Sciatic nerve (tissue), 2 donors: ENCODE results near the gene ITFG1. TPM values are rescaled to one million over a fixed set of nuclear protein-coding genes. Genes with fewer than 3 reads are reported as not detected.
"Not testable (repeated sequence)": the region's sequence is repeated elsewhere in the genome, so short reads cannot be mapped to it uniquely, and the experiment has no call there.

Experiments used
- ATAC-seq: fragments of 200-7000 bp; cut with Tn5 transposase; one replicate; pipeline ENCODE4 v1.9.1; 2020; ENCODE audit warnings: mild to moderate bottlenecking, moderate library complexity
- DNase-seq: peaks from one replicate; pipeline ENCODE4 v3.0.0-alpha.2; 2020; ENCODE audit warnings: low spot score
- intact Hi-C: fragments of 100-400 bp; cut with DNase I; formaldehyde crosslinking; loops from one replicate; pipeline ENCODE4 v1.14.2; 2022
- total RNA-seq: library from RNA; stranded (reverse); fragmentation: NEBNext Ultra II Directional; extraction: Animal tissue kit (Norgen Biotek cat#: 25700); gene quantifications from one replicate; pipeline ENCODE4 v1.2.1, GENCODE V29; 2021
- donor health status: DM: no; HTN: no; CAD: no.
- donor health status: DM: no; HTN: no; CAD: no.

ITFG1 gene
- total RNA-seq, 1 donor from 2014 or later: 50.0 TPM

DNA sequence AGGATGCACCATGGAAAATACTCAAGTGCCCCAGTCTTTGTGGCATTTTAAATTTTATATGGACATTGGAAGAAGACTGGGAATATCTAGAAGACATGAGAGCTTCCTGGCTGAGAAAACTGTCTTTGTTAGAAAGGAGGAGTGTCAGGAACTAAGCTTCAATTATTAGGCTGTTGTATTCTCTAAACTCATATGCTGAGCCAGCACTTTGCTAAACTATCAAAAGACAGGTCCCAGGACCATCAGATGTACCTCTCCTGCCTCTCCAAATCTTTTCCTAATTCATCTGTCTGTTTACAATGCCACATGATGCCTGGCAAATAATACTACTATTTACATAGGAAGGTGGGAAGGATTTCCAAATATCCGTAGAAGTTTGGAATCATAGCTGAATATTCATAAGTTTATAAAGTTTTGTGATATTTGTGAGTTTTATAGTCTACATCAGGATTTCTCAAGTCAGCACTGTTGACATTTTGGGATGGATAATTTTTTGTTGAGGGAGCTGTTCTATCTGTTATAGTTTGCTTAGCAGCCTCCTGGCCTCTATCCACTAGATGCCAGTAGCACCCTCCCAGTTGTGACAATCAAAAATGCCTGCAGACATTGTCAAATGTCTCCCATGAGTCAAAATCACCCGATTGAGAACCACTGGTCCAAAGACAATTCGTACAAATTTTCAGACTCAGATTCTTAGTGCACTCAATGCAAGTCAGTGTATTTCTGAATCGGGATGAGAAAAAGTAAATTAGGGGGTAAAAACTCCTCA lies 255.9 kb downstream of the ITFG1 start:
- ATAC-seq: no peak
- no peak for DNase-seq
- intact Hi-C loops: no loop called here

DNA sequence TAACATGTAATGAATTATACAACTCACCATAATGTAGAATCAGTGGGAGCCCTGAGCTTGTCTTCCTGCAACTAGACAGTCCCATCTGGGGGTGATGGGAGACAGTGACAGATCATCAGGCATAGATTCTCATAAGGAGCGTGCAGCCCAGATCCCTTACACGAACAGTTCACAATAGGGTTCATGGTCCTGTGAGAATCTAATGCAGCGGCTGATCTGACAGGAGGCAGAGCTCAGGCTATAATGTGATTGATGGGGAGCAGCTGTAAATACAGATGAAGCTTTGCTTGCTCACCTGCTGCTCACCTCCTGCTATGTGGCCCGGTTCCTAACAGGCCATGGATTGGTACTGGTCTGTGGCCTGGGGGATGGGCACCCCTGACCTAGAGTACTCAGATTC lies 257.4 kb downstream of the ITFG1 start:
- DNase-seq, ATAC-seq, intact Hi-C loops: not testable (repeated sequence)

DNA sequence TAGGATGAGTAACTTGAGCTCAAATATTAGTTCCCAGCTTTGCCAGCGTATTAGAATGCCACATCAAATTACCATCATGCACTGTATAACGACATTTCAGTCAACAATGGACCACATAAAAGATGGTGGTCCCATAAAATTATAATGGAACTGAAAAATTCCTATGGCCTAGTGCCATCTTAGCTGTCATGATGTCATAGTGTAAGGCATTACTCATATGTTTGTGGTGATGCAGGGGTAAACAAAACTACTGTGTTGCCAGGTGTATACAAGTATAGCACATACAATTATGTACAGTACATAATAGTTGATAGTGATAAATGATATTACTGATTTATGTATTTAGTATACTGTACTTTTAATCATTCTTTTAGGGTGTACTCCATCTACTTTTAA lies 262.7 kb downstream of the ITFG1 start:
- ATAC-seq (no peak), DNase-seq (no peak)
- intact Hi-C loops: no loop called here

DNA sequence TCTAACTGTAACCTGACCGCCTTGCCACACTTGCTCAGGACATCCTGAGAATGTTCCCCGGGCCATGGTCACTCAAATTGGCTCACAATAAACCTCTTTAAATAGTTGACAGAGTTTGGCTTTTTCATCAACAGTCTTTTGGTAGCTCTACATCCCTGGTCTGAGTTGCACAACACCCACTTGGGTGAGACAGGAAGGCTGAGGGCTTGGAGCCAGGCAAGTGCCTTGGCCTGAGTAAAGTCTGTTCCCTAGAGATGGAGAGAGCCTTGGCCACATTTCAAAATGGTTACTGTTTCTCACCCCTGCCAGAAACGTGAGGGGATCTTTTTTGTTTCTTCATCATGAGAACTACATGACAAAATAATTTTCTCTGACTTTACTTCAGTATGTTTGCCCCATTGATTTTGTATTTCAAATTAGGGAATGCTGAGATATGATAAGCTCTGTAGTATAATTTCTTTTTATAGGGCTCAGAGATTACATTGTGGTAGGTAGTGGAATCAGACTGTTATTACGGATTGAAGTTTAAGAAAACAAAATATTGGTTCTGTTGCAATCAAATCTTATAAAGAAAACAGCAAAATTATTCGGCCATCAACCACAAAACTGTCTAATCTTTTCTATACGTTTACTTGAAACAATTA lies 263.2 kb downstream of the ITFG1 start:
- peak; percentile 58 for ATAC-seq
- no peak for DNase-seq
- intact Hi-C loops: no loop called here

DNA sequence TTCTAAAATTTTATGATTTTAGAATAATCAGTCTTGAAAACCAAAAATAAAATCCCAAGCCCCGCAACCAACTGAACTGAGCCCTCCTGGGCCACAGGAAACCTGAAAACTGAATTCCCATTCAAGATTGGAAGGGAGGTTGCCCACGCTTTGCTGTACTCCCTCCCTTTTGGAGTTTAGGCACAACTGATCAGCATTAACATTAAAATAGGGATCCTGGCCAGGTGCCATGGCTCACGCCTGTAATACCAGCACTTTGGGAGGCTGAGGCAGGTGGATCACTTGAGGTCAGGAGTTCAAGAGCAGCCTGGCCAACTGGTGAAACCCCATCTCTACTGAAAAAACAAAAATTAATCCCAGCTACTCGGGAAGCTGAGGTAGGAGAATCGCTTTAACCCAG lies 264.4 kb downstream of the ITFG1 start:
- ATAC-seq: no peak
- no peak for DNase-seq
- intact Hi-C loops: no loop called here

DNA sequence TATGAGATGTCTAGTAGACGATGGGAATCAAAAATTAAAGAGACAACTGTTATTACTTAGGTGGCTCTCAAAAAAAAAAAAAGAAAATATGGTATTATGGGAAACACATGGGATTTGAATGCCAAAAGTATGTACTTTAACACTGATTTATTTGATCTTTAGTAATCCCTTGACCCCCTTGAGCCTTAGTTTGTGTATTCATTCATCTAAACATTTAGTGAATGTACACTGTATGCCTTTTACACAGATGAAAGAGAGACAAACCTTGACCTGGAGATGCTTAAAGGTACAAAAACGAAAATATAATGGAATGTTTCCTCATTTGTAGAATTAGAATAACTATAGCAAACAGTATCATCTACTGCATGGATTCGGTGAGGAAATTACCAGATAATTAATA lies 278.5 kb downstream of the ITFG1 start:
- ATAC-seq (no peak), DNase-seq (no peak)
- intact Hi-C loops: no loop called here

DNA sequence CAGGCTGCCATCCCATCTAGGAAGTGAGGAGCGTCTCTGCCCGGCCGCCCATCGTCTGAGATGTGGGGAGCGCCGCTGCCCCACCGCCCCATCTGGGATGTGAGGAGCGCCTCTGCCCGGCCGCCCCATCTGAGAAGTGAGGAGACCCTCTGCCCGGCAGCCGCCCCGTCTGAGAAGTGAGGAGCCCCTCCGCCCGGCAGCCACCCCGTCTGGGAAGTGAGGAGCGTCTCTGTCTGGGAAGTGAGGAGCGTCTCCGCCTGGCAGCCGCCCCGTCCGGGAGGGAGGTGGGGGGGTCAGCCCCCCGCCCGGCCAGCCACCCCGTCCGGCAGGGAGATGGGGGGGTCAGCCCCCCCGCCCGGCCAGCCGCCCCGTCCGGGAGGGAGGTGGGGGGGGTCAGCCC lies 279.8 kb downstream of the ITFG1 start:
- ATAC-seq, intact Hi-C loops, DNase-seq: not testable (repeated sequence)

DNA sequence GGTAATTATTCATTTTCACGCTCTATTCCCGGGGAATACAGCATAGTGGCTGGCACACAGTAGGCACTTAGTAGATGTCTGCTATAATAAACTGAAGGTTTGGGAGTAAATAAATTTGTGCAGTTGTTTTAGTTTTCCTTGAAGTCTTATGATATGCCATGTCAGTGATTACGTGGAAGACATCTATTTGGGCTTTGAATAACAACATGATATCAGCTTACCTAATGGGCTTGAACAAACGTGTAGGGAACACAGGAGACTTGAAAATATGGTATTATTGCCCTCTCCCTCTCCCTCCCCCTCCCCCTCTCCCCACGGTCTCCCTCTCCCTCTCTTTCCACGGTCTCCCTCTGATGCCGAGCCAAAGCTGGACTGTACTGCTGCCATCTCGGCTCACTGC lies 280.8 kb downstream of the ITFG1 start:
- no peak for DNase-seq
- no peak for ATAC-seq
- intact Hi-C loops: no loop called here

DNA sequence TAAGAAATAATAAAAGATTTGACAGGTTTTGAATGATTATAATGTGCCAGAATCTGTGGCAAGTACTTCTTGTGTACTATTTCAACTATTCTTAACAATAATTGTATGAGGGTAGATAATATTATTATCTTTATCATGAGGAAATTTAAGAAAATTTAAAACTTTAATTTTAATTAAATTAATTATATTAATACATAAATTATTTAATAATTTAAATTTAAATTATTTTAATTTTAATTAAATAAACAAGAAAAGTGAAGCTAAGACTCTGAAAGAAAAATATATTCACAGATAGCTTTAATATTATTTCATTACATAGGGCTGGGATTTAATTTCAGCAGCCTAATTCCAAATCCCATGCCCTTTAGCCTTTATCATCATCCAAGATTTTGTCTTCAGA lies 285.7 kb downstream of the ITFG1 start:
- intact Hi-C loops: no loop called here
- no peak for ATAC-seq
- no peak for DNase-seq

DNA sequence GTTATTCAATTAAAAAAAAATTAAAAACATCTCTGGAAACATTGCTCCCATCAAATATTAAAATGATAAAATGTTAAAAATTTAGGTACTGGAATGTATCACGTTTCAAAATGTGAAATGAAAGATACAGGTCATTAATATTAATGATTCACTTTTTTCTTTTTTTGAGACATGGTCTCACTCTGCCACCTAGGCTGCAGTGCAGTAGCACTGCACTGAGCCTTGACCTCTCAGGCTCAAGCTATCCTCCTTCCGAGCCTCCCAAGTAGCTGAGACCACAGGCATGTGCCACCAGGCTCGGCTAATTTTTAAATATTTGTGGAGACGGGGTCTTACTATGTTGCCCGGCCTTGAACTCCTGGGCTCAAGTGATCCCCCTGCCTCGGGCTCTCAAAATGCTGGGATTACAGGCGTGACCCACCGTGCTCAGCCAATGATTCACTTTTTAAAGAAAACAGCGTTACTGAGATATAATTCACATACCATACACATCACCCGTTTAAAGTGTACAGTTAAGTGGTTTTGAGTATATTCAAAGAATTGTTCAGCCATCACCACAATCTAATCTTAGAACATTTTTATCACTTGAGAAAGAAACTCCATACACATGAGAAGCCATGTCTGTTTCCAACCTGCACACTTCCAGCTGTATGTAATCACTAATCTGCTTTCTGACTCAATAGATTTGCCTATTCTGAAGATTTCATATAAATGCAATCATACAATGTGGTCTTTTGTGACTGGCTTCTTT lies 298.0 kb downstream of the ITFG1 start:
- intact Hi-C loops: no loop called here
- no peak for ATAC-seq
- no peak for DNase-seq

DNA sequence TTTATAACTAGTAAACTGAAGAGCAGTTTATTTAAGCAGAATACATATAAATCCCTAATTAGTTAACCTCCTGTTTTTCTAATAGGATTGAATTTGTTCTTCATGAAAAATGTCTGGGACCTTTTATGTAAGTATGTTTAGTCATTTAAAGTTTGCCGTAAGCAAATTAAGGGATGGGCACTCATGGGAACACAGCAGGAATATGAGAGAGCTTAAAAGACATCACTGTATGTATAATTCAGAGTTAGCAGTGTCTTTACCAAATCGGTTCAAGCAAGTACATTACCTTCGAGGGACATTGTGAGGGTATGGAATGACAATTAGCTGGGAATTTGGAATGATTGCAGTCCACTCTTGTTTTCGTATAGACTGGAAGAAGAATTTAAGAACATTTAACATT lies 299.4 kb downstream of the ITFG1 start:
- ATAC-seq (no peak), DNase-seq (no peak)
- intact Hi-C loops: no loop called here

DNA sequence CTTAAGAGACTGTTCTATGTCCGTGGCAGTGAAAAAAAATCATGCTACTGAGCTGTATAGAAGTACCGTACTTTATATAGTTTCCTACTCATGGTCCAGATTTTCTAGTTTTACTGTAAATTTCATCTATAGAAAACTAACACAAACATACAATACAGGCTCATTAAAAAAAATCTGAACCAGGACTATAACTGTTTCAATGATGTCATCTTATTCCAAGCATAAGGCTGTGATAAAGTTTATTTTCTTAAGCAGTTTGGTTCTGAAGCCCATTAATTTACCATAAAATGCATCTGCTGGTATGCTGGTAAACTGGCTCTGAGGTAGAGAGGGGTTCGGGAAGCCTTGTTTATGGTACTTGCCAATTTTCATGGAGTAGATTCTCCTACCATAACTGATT lies 300.4 kb downstream of the ITFG1 start:
- ATAC-seq: no peak
- no peak for DNase-seq
- intact Hi-C loops: no loop called here

DNA sequence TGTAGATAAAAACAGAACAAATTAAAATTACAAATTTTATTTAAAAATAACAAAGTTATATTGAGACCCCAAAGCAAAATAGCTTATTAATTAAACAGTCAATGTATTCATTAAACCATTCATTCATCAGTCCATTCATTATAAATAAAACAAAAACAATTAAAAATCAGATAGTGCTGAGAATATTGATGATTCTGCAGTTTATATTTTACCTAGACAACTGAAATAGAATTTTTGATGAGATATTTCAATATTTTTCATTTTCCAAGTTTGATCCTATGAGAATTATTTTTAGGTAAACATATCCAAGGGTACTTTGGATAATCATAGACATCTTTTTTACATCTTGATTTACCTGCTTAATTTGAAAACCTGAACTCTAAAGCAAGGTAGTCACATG lies 301.9 kb downstream of the ITFG1 start:
- ATAC-seq (no peak), DNase-seq (no peak)
- intact Hi-C loops: no loop called here

DNA sequence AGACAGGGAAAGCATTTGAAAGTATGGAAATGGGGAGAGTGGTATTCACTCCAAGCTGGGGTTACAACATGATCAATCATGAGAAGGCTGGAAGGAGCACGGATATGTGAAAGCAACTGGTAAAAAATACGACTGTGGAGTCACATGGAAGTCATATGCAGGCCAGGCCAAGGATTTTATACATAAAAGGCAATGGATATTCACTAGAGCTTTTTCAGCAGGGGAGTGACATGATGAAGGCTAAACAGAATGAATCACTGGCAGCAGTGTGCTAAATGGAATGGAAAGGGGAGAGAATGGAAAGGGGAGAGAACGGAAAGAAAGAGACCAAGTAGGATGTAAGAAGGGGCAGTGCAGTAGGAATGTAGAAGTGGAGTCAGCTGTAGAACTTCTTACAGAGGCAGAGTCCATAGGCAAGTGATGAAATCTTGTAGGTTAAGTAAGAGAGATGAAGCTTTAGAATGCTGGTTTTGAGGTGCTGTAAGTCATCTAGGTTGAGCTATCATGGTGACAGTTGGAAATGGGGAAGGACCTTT lies 304.1 kb downstream of the ITFG1 start:
- DNase-seq (no peak), ATAC-seq (no peak)
- intact Hi-C loops: no loop called here

DNA sequence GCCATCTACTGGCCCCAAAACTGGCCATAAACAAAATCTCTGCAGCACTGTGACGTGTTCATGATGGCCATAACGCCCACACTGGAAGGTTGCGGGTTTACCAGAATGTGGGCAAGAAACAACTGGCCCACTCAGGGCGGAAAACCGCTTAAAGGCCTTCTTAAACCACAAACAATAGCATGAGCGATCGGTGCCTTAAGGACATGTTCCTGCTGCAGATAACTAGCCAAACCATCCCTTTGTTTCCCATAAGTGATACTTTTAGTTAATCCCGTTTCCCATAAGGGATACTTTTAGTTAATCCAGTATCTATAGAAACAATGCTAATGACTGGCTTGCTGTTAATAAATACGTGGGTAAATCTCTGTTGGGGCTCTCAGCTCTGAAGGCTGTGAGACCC lies 308.4 kb downstream of the ITFG1 start:
- ATAC-seq, intact Hi-C loops, DNase-seq: not testable (repeated sequence)

DNA sequence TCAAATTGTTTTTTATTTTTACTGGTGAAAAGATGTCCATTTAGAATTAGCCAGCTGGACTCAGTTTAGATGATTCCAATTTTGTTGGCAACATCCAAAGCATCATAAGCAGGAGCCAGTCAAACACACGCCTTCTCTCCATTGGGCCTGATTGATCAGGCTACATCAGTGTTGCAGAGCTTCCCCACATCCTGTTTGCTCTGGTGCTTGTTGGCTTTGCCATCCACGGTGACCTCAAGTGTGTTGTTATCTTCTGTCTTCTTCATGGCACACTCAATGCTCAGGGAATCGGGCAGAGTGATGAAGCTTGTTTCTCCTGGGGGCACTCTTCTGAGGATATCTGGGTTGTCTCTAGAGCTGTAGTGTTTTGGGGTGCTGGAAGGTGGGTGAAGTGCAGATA lies 310.8 kb downstream of the ITFG1 start:
- DNase-seq (no peak), ATAC-seq (no peak)
- intact Hi-C loops: no loop called here

DNA sequence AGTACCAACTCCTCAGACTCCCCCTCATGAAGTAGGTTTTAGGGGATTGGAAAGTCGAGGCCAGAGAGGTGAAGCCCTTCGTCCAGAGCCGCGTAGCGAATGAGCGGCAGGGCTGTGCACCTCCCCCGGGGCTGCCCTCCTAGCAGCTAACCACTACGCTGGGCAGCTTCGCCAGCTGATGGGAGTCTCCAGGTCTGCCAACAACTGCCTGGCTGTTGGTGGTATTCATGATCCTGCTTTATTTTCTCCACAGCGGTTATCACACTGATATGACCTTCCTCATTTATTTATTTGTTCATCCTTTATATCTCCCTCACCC lies 316.3 kb downstream of the ITFG1 start:
- intact Hi-C loops: loop anchor here (5.0 kb wide), 1 partner anchor 1013 kb away; the partner anchor contains the start of gene ABCC12

DNA sequence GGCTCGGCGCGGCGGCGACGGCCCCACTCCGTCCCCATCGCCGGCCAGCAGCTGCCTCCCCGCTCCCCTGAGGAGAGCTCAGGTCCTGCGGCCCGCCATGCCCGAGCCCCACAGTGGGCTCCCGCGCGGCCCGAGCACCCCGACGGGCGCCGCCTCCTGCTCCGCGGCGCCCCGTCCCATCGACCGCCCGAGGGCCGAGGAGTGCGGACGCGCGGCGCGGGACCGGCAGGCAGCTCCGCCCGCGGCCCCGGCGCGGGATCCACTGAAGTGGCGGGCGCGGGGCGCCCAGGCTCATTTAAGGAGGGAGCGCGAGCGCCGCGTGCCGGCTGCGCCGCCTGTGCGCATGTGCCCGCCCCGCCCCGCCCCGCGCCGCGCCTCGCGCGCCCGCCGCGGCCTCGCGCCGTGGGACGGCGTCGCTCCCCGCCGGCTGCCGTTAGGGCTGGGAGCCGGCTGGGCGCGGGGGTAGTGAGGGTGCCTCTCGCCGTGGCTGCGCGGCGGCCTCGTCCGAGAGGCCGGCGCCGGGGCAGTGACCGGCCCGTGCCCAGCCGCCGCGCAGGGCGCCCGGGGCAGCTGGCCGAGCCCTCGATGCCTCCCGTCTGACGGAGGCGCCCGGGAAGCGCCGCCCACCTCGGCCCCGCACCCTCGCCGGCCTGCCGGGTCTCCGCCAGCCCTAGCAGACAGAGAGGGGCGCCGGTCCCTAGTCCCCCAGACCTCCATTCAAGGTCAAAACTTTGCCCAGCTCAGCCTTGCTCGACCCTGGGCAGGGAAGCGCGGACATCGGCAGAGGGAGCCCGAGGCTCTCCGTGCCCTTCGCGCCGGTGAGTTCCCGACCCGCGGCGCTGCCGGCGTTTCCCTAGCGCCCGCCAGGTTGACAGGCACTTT lies 316.9 kb downstream of the ITFG1 start, which contains the start of gene NETO2:
NETO2 (minus strand) TSS at position 269 of the 882 bp plus-strand sequence. CDS start 333 bp downstream, outside the sequence.
- intact Hi-C loops: loop anchor here (5.0 kb wide), 1 partner anchor 1013 kb away; the partner anchor contains the start of gene ABCC12
- ATAC-seq (peak; percentile 71), DNase-seq (peak; percentile 64)

More for the DNA sequence above, 316.3 kb downstream of the ITFG1 start:
- ATAC-seq: no peak
- no peak for DNase-seq
